T-helper 2 cell treated with Interferon-gamma antibody and Interleukin-4, amounts not matched to agents 5 μg/mL and 100 μg/mL, for 36 hours (primary cell): ENCODE measurements around the gene TSC22D3.
A peak's percentile ranks its signal among the peaks of the same experiment; 100 is the strongest.
"Not testable (repeated sequence)": the region's sequence is repeated elsewhere in the genome, so short reads cannot be mapped to it uniquely, and the experiment has no call there.

Experiments used
- DNase-seq: peaks from one replicate; pipeline ENCODE4 v3.0.0; 2021; ENCODE audit warnings: low spot score
- H3K27ac Mint-ChIP-seq: one replicate; pipeline ENCODE4 v1.8.0; 2021; ENCODE audit warnings: mild to moderate bottlenecking, mixed read lengths
- H3K27me3 Mint-ChIP-seq: one replicate; pipeline ENCODE4 v1.8.0; 2021; ENCODE audit warnings: low read depth, mixed read lengths
- H3K36me3 Mint-ChIP-seq: one replicate; pipeline ENCODE4 v1.8.0; 2021; ENCODE audit warnings: low read depth, mixed read lengths
- H3K4me1 Mint-ChIP-seq: one replicate; pipeline ENCODE4 v1.8.0; 2021; ENCODE audit warnings: low read depth, mixed read lengths
- H3K4me3 Mint-ChIP-seq: one replicate; pipeline ENCODE4 v1.8.0; 2022; ENCODE audit warnings: mild to moderate bottlenecking, moderate library complexity, mixed read lengths
- H3K9me3 Mint-ChIP-seq: one replicate; pipeline ENCODE4 v1.8.0; 2021; ENCODE audit warnings: mixed read lengths

TSC22D3 gene

DNA sequence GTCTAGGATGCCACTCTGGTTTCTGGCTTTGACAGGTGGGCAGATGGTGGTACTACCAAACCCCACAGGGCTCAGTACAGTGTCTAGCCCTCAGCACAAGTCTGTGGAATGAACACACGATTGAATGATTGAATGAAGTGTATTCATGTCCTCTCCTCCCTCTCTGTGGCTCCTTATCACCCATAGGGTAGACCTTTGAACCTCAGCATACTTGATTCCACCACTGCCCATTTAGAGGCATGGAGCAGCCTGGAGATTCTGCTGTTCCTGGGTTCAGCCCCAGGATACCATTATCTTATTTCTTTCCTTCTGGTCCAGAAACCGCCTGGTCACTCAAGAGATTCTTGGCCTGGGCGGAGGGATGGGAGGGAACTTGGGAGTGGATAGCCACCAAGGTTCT is 93.3 kb downstream of the TSC22D3 start:
- Mint-ChIP-seq H3K27me3 (no peaks in the 10 kb centered on the region), H3K4me1 (peaks cover 49% of the 10 kb centered on the region), H3K27ac (no peak overlapping the region), H3K9me3 (no peaks in the 10 kb centered on the region), H3K36me3 (no peaks in the 10 kb centered on the region), H3K4me3 (no peak overlapping the region)
- DNase-seq: no peak

DNA sequence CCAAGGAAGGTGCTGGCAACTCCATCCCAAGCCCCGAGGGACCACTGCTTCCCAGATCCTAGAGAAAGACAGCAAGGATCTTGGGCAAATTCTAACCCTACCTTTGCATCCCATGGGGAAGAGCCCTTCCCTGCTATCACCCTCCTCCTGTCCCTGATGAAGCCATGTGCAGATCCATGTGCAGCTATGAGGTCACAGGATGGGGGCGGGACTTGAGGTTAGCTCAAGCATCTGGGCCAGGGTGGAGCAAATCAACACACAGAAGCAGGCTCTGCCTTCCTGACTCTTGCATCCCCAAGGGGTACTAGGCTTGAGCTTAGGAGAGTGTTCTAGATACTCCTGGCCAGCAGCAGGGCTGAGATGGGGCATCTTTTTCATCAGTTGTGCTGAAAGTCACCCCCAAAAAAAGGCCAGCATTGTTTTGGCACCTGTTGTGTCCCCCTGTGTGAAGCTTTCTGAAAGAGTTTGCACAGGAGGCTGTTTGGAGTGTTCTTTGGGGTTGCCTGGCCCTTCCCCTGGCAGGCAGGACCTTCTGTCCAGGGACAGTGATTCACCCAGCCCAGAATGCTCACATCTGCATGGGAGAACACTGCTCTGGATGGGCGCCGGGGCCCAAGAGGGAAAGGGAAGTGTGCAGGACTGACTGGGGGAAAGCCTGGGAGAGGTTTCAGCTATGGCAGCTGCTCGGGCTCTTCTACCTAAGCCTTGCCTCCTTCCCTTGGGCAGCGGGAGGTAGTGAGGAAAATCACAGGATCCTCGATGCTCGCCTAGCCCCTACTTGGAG is 96.4 kb downstream of the TSC22D3 start:
- H3K4me3 Mint-ChIP-seq: peak overlapping the region; percentile 59
- H3K27ac Mint-ChIP-seq: peak overlapping the region; percentile 91
- H3K27me3 Mint-ChIP-seq: no peaks in the 10 kb centered on the region
- peaks cover 4% of the 10 kb centered on the region for H3K36me3 Mint-ChIP-seq
- peak; percentile 59 for DNase-seq
- peaks cover 45% of the 10 kb centered on the region for H3K4me1 Mint-ChIP-seq
- no peaks in the 10 kb centered on the region for H3K9me3 Mint-ChIP-seq

DNA sequence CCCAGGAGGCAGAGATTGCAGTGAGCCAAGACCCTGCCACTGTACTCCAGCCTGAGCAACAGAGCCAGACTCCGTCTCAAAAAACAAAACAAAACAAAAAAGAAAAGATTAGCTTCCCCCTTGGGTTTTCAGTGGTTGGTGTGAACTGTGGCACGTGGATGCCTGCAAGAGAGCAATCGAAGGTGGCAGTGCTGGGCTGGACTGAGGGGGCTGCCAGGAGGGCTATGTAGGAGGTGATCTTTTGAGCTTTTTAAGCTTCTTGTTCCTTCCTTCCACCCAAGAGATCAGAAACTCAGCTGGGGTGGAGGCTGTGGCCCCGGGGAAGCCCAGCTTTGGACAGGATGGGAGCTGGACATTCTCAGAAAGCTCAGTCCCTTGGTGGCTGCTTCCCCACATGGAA is 97.7 kb downstream of the TSC22D3 start:
- no peaks in the 10 kb centered on the region for H3K9me3 Mint-ChIP-seq
- H3K4me3 Mint-ChIP-seq: peak overlapping the region; percentile 38
- no peak for DNase-seq
- no peaks in the 10 kb centered on the region for H3K27me3 Mint-ChIP-seq
- H3K36me3 Mint-ChIP-seq: peaks cover 4% of the 10 kb centered on the region
- peaks cover 44% of the 10 kb centered on the region for H3K4me1 Mint-ChIP-seq
- H3K27ac Mint-ChIP-seq: peak overlapping the region; percentile 91

DNA sequence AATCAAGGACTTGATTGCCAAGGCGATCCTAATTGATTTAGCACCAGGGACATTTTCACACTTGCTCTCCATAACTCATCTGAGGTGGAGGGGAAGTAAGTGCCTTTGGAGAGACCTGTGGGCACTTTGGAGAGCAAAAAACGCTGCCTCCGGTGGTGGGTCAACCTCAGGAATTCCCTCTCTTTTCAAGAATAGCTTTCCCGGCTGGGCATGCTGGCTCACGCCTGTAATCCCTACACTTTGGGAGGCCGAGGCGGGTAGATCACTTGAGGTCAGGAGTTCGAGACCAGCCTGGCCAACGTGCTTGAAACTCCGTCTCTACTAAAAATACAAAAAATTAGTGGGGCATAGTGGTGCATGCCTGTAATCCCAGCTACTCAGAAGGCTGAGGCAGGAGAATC is 98.1 kb downstream of the TSC22D3 start:
- Mint-ChIP-seq H3K4me1 (peaks cover 44% of the 10 kb centered on the region), H3K36me3 (peaks cover 4% of the 10 kb centered on the region), H3K27ac (peak overlapping the region; percentile 97), H3K9me3 (no peaks in the 10 kb centered on the region), H3K27me3 (no peaks in the 10 kb centered on the region), H3K4me3 (peak overlapping the region; percentile 93)
- no peak for DNase-seq

DNA sequence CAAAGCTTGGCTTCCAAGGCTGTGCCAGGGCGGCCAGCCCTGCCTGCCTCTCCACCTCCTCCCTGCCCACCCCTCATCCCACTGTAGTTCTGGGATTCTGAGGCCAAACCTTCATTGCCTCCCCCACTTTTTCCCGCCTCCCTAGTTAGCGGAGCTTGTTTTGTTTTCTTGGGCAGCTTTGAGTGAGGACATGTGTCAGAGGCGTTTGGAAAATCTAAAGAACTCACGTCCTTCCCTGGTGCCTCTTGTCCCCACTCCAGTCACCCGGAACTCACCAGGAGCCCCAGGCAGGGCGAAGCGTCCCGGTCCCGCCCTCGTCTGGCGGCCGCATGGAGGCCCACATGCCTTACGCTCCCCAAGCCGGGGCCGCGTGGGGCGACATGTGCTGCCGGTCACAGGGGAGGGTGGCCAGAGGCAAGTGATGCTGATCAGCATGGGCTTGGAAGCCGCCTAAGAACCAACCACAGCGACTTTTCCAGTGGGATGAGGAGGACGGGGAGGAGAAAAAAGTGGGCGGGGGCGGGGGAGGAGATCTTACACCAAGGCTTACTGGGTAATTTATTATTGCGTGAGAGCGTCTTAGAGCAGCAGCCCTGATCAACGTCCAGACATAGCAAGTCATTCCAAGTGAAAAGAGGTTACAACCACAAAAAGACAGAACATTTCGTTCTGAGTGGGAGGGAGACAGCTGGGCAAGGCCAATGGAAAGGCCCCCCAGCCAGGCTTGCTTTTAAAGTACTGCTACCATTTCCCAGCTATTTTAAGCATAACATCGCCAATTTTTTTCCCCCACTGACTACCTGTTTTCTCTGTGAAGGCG is 98.8 kb downstream of the TSC22D3 start:
- H3K4me3 Mint-ChIP-seq: peak overlapping the region; percentile 93
- no peaks in the 10 kb centered on the region for H3K9me3 Mint-ChIP-seq
- H3K27ac Mint-ChIP-seq: peak overlapping the region; percentile 97
- H3K4me1 Mint-ChIP-seq: peaks cover 44% of the 10 kb centered on the region
- DNase-seq: peak; percentile 58
- peaks cover 4% of the 10 kb centered on the region for H3K36me3 Mint-ChIP-seq
- no peaks in the 10 kb centered on the region for H3K27me3 Mint-ChIP-seq

DNA sequence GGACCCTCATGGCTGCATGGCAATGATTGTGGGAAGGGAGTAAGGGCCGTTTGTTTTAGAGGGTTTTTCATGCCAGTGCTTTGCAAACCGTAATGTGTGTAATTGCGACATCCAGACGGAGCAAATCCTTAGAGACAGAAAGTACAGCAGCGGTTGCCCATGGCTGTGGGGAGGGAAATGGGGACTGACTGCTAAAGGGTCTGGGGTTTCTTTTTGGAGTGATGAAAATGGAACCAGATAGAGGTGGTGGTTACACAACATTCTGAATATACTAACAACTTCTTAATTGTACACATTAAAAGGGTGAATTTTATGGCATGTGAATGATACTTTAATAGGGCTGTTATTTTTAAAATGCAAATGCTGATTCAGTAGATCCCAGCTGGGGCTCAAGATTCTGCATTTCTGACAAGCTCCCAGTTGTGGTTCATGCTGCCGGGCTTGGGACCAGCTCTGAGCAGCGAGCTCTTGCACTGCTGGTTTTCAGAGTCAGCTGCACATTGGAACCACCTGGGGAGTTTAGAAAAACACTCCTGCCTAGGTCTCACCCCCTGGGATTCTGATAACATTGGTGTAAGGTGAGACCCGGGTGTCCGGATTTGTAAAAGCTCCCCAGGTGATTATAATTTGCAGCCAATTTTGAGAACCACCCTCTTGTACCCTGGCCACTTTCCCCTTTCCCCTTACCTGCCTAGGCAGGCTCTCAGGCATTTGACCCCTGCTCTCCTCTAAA is 99.6 kb downstream of the TSC22D3 start:
- Mint-ChIP-seq H3K36me3 (peaks cover 4% of the 10 kb centered on the region), H3K4me3 (peak overlapping the region; percentile 93), H3K4me1 (peaks cover 44% of the 10 kb centered on the region), H3K9me3 (no peaks in the 10 kb centered on the region), H3K27ac (peak overlapping the region; percentile 97), H3K27me3 (no peaks in the 10 kb centered on the region)
- no peak for DNase-seq

DNA sequence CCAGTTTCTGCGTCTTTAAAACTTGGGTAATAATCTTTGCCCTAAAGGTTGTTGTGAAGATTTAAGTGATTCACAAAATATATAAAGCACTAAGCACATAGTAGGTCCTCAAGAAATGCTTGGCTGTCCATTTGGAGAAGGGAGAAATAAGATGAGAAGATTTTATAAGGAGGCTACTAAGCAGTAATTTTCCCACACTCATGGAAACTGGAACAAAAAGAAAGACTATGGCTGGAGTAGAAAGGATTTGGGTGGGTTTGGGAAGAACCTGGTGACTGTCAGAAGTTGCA is 100.3 kb downstream of the TSC22D3 start:
- Mint-ChIP-seq H3K9me3 (no peaks in the 10 kb centered on the region), H3K27ac (peak overlapping the region; percentile 97), H3K27me3 (no peaks in the 10 kb centered on the region), H3K36me3 (peaks cover 4% of the 10 kb centered on the region), H3K4me1 (peaks cover 44% of the 10 kb centered on the region), H3K4me3 (peak overlapping the region; percentile 93)
- DNase-seq: no peak

DNA sequence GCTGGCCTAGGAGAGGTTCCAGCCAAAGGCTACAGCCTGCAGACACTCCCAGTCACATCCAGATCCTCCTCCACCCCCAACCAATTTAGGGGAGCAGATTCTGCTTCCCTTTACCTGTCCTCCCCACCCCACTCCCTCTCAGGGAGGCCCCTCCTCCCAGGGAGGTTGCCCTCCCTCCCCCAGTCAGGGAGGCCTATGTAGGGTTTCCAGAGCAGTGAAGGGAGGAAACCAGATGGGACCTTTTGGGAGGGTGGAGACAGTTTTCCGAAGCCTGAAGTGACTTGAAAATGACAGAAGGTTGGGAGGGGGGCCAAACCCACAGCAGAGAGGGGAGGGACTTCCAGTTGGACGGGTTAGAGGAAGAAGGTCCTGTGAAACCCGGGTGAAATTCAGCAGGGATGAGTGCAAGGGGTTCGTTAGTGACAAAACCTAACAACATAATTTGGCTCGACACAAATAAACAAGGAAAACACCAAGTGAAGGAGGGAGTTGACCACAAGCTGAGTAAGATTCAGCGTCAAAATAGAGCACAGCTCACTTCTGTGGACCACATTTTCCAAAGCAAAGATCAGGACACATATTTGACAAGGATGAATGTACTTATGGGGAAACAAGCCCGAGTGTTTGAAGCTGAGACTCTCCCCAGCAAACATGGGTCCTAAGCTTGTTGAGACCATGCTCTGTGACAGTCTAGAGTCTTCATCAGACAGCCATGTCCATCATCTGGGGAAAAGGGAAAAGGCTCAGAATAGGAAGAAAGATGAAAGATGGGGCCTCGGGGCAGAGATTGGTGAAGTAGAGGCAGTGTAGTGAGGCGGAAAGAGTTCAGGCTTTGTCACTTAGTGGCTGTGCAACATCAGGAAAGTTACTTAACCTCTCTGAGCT is 100.9 kb downstream of the TSC22D3 start:
- H3K9me3 Mint-ChIP-seq: no peaks in the 10 kb centered on the region
- peak overlapping the region; percentile 97 for H3K27ac Mint-ChIP-seq
- H3K4me1 Mint-ChIP-seq: peaks cover 40% of the 10 kb centered on the region
- peak overlapping the region; percentile 93 for H3K4me3 Mint-ChIP-seq
- DNase-seq: peak; percentile 45
- no peaks in the 10 kb centered on the region for H3K27me3 Mint-ChIP-seq
- peaks cover 4% of the 10 kb centered on the region for H3K36me3 Mint-ChIP-seq

DNA sequence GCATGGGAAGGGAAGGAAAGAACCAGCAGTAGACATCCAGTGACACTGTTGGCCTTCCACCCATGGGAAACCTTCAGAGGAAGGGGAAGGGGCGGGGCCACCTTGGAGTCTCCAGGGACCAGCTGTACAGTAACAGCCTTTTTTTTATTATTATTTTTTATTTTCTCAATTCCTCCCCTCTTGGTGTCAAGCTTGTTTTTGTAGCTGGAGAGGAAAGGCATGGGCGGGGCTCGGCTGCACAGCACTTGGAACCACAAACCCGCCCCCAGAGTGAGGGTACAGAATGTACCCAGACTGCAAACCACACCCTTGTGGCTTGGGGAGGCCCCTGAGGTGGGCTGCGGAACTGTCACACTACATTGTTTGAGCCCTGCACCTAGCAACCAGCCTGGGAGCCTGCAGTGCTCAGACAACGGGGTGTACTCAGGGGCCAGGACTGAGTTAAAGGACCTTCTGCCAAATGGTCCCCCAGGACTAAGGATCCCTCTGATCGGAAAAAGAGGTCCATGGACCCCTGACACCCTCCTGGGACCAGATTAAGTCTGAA is 101.6 kb downstream of the TSC22D3 start:
- H3K27me3 Mint-ChIP-seq: no peaks in the 10 kb centered on the region
- peaks cover 4% of the 10 kb centered on the region for H3K36me3 Mint-ChIP-seq
- H3K4me3 Mint-ChIP-seq: peak overlapping the region; percentile 93
- peak overlapping the region; percentile 97 for H3K27ac Mint-ChIP-seq
- peak; percentile 88 for DNase-seq
- peaks cover 35% of the 10 kb centered on the region for H3K4me1 Mint-ChIP-seq
- no peaks in the 10 kb centered on the region for H3K9me3 Mint-ChIP-seq

DNA sequence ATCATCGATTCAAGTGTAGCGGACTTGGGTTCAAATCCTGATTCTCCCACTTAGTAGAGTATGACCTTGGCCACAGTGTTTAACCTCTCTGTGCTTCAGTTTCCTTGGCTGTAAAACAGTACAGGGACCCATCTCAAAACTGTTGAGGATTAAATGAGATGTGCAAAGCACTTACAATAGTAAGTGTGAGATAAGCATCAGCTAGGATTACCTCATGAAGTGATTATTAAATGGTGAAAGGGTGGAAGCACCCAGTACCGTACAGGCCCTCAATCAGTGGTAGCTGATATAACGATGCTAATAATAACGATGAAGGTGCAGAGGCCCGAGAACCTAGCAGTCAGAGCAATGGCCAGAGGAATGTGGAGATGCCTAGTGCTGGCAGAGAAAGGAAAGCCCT is 102.2 kb downstream of the TSC22D3 start:
- Mint-ChIP-seq H3K9me3 (no peaks in the 10 kb centered on the region), H3K36me3 (peaks cover 4% of the 10 kb centered on the region), H3K4me3 (peak overlapping the region; percentile 72), H3K27ac (peak overlapping the region; percentile 97), H3K27me3 (no peaks in the 10 kb centered on the region), H3K4me1 (peaks cover 30% of the 10 kb centered on the region)
- no peak for DNase-seq

DNA sequence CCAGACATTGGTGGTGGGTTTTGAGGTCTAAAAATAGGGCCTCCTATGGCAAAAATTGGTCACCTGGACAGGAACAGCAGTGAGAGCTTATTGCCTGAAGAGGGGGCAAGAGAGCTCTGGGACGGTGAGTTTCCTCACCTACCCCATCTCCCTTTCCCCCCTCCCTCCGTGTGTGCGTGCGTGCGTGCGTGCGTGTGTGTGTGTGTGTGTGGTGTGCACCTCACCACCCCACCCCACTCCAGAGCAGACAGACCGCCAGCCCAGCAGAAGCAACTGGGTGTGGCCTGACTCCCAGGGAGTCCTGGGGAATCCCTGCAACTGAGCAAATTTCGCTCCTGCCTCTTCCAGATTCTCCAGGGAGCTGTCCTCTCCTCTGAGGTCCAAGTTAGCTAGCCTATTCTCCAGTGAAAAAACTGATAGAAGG is 102.6 kb downstream of the TSC22D3 start:
- Mint-ChIP-seq H3K36me3 (peaks cover 4% of the 10 kb centered on the region), H3K27me3 (no peaks in the 10 kb centered on the region), H3K27ac (peak overlapping the region; percentile 97), H3K9me3 (no peaks in the 10 kb centered on the region), H3K4me3 (peak overlapping the region; percentile 72), H3K4me1 (peaks cover 26% of the 10 kb centered on the region)
- peak; percentile 68 for DNase-seq

DNA sequence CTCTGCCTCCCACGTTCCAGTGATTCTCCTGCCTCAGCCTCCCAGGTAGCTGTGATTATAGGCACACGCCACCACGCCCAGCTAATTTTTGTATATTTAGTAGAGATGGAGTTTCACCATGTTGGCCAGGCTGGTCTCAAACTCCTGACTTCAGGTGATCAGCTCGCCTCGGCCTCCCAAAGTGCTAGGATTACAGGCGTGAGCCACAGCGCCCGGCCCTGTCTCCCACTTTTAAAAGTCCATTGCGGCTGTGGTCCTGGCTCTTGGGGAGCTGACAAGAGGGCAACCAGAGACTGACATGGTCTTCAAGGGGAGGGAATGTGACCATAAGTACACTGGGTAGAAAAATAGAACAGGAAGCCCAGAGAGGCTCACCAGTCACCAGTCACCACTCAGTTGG is 104.3 kb downstream of the TSC22D3 start:
- not testable (repeated sequence) for H3K36me3 Mint-ChIP-seq, H3K27ac Mint-ChIP-seq, H3K4me3 Mint-ChIP-seq, H3K9me3 Mint-ChIP-seq, DNase-seq, H3K27me3 Mint-ChIP-seq
- peaks cover 20% of the 10 kb centered on the region for H3K4me1 Mint-ChIP-seq
